OCI-LY1 (cell line): ENCODE data around the gene SMIM3.

Experiments used
- EZH2 ChIP-seq: fragments of 200-600 bp; sonication (generic), shearing (Covaris generic); IDR thresholded peaks from 2 replicates; pipeline ENCODE4 v1.8.0; 2017; ENCODE audit warnings: borderline replicate concordance, mixed run types, mild to moderate bottlenecking, antibody characterized with exemption, low read length, moderate library complexity, mixed read lengths
- TF ChIP-seq, protein P1 (sequence below): fragments of 200-600 bp; sonication (generic), shearing (Covaris generic); IDR thresholded peaks from 2 replicates; pipeline ENCODE4 v1.5.1; 2017; ENCODE audit warnings: mild to moderate bottlenecking, antibody characterized with exemption, low read length, moderate library complexity, mixed read lengths

DNA sequence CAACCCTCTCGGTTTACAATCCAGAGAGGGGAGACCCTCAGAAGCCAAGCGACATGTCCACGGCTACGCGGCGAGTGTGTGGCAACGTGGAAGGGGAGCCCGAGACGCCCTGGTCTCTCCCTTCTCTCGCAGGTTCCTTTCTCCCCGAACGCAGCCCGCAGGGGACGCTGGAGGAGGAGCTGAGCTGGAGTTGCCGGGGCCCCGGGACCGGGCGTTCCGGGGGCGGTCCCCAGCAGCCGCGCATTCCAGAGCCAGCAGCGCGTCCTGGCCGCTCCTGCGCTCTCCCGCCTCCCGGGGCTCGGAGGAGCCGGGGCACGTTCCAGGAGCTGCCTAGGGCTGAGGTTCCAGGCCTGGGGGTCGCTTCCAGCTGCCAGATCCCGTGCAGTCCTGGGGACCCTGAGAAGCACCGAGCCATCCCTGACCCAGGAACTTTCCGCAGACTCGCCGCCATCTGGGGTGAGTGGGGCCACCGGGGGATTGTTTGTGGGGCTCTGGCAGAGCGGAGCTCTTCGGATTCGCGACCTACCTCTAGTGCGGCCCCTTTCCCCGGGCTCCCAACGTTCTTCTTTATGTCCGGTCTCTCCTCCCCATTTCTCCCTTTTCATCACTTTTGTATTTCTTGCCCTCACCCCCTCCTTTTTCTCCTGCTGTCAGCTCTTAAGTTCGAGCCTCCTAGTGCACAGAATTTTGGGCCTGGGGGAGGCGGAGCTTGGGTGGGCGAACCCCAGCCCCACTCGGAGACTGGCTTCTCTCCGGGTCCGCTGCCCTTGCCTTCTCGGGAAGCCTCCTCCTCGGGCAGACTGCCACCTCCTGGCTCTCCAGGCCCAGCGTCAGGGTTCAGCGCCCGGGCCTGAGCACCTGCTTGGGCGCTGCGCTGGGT lies at the start of gene SMIM3:
- TF ChIP-seq, protein P1, sequence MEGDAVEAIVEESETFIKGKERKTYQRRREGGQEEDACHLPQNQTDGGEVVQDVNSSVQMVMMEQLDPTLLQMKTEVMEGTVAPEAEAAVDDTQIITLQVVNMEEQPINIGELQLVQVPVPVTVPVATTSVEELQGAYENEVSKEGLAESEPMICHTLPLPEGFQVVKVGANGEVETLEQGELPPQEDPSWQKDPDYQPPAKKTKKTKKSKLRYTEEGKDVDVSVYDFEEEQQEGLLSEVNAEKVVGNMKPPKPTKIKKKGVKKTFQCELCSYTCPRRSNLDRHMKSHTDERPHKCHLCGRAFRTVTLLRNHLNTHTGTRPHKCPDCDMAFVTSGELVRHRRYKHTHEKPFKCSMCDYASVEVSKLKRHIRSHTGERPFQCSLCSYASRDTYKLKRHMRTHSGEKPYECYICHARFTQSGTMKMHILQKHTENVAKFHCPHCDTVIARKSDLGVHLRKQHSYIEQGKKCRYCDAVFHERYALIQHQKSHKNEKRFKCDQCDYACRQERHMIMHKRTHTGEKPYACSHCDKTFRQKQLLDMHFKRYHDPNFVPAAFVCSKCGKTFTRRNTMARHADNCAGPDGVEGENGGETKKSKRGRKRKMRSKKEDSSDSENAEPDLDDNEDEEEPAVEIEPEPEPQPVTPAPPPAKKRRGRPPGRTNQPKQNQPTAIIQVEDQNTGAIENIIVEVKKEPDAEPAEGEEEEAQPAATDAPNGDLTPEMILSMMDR = peak; percentile 20; the same call in 1 of the 2 replicates
- no peak for TF ChIP-seq EZH2
